PFSK-1 (cell line): ENCODE data around the gene CCDC43. TPM values are rescaled to one million over a fixed set of nuclear protein-coding genes. Genes with fewer than 3 reads are reported as not detected.

ENCODE experiments used
- FOXP2 ChIP-seq: optimal IDR thresholded peaks from 2 replicates; pipeline ENCODE3; 2011; ENCODE audit warnings: borderline replicate concordance, control low read depth, inconsistent platforms; ENCODE audit not compliant: insufficient read depth; ENCODE audit errors: extremely low read length, extremely low read depth
- POLR2AphosphoS5 ChIP-seq: IDR thresholded peaks from 2 replicates; pipeline ENCODE4 v1.6.1; 2012; ENCODE audit warnings: low read depth, mild to moderate bottlenecking, control low read depth, low read length, moderate library complexity
- REST ChIP-seq, 2 experiments: IDR thresholded peaks; 2 replicates each; pipeline versions ENCODE4 v1.6.1 to v1.8.0; 2011 to 2012; ENCODE audit warnings: low read depth in 2 of 2, low read length in 2 of 2, control low read depth in 1 of 2, inconsistent platforms in 1 of 2, mild to moderate bottlenecking in 1 of 2, moderate library complexity in 1 of 2; ENCODE audit not compliant: insufficient read depth in 1 of 2
- SIN3A ChIP-seq: IDR thresholded peaks from 2 replicates; pipeline ENCODE4 v1.6.1; 2012; ENCODE audit warnings: mild to moderate bottlenecking, low read length, moderate library complexity, borderline replicate concordance; ENCODE audit not compliant: insufficient read depth
- TAF1 ChIP-seq: IDR thresholded peaks from 2 replicates; pipeline ENCODE4 v1.6.1; 2012; ENCODE audit warnings: low read length, control low read depth, borderline replicate concordance; ENCODE audit not compliant: insufficient read depth
- polyA plus RNA-seq: library from polyadenylated mRNA; unstranded; fragments of >200 nt; gene quantifications from one replicate; pipeline ENCODE4 v1.2.1, GENCODE V29; 2012; ENCODE audit warnings: low read depth, missing spikeins; ENCODE audit not compliant: insufficient read length

The CCDC43 gene
- polyA plus RNA-seq, result 30.1 TPM

- TF ChIP-seq FOXP2, result peak; percentile 77
- no peak; a peak in 1 of 4 replicates for TF ChIP-seq REST (IDR thresholded peaks at IDR 0.05; ENCODE audit: insufficient read depth in 1 of 2, low read depth in 2 of 2, low read length in 2 of 2)
- TF ChIP-seq SIN3A, result no peak; the same call in 1 of the 2 replicates
- peak; percentile 99 for TF ChIP-seq POLR2AphosphoS5
- peak; percentile 96 for TF ChIP-seq TAF1
These were observed at the start of gene CCDC43 for GRCh38 chr17:44689477-44690217. Gene CCDC43 (minus strand): TSS chr17:44689776. CDS start chr17:44689753, 23 bp downstream.

- TF ChIP-seq POLR2AphosphoS5 (no peak), REST (IDR thresholded peaks at IDR 0.05; ENCODE audit: insufficient read depth in 1 of 2, low read depth in 2 of 2, low read length in 2 of 2) (no peak), SIN3A (no peak), TAF1 (no peak), FOXP2 (no peak)
These were observed 48.8 kb upstream of the CCDC43 start for GRCh38 chr17:44738214-44738906.

GRCh38 chr17:44736551-44737240, 47.1 kb upstream of the CCDC43 start:
- TF ChIP-seq FOXP2 (no peak), SIN3A (no peak), REST (IDR thresholded peaks at IDR 0.05; ENCODE audit: insufficient read depth in 1 of 2, low read depth in 2 of 2, low read length in 2 of 2) (no peak), POLR2AphosphoS5 (no peak), TAF1 (no peak)

- TF ChIP-seq TAF1 (no peak), POLR2AphosphoS5 (no peak), FOXP2 (no peak), REST (IDR thresholded peaks at IDR 0.05; ENCODE audit: insufficient read depth in 1 of 2, low read depth in 2 of 2, low read length in 2 of 2) (no peak), SIN3A (no peak)
These were observed 44.7 kb upstream of the CCDC43 start for GRCh38 chr17:44734272-44734671.
